ENCODE measurements around the gene PFKFB4.

PFKFB4 gene

DNA sequence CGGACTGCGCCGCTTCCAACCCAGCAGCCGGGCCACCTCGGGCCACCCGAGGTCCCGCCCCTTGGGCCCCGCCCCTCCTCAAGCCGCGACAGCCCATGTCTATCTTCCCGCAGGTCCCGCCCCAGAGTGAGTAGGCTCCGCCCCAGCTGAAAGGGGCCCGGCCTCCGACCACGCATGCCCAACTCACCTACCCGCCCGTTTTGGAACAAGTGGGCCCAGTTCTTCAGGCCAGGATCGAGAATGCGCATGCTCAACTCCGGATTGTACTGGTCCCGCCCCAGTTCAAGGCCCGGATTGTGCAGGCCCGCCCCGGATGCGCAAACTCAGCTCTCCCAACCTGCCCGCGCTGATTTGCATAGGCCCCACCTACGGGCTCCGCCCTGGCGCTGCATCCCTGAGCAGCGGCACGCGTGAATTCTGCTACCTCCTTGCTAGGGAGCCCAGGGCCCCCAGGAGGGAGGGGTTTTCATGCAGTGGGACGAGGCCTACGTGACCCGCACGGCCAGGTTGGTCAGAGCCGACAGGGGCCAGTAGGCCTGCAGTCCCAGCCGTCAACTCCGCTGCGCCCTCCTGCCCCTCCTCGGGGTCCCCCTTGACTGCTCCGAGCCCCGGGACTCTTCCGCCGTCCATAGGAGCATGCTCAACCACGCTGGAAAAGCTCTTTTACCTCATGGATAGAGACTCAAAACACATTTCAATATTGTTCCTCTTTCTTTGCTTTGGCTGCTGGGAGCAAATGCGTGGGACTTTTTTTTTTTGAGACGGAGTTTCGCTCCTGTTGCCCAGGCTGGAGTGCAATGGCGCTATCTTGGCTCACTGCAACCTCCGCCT, at the start of gene PFKFB4:
PFKFB4 (minus strand) TSS at position 8 of the 831 bp plus-strand sequence. CDS start 26 bp downstream, outside the sequence.
- peak; percentile 99 for DNase-seq (ENCODE audit: low read depth)
- peak within 1 kb of the TSS; percentile 71 for H3K4me3 ChIP-seq (ENCODE audit: low read depth, low read length)
- TF ChIP-seq, protein P1, sequence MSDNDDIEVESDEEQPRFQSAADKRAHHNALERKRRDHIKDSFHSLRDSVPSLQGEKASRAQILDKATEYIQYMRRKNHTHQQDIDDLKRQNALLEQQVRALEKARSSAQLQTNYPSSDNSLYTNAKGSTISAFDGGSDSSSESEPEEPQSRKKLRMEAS (IDR thresholded peaks at IDR 0.05; ENCODE audit: low read depth, low read length), result peak; percentile 27; the same call in 1 of the 2 replicates
- TF ChIP-seq, protein P2, sequence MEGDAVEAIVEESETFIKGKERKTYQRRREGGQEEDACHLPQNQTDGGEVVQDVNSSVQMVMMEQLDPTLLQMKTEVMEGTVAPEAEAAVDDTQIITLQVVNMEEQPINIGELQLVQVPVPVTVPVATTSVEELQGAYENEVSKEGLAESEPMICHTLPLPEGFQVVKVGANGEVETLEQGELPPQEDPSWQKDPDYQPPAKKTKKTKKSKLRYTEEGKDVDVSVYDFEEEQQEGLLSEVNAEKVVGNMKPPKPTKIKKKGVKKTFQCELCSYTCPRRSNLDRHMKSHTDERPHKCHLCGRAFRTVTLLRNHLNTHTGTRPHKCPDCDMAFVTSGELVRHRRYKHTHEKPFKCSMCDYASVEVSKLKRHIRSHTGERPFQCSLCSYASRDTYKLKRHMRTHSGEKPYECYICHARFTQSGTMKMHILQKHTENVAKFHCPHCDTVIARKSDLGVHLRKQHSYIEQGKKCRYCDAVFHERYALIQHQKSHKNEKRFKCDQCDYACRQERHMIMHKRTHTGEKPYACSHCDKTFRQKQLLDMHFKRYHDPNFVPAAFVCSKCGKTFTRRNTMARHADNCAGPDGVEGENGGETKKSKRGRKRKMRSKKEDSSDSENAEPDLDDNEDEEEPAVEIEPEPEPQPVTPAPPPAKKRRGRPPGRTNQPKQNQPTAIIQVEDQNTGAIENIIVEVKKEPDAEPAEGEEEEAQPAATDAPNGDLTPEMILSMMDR (IDR thresholded peaks at IDR 0.05; ENCODE audit: low read depth, low read length), result no peak
- TF ChIP-seq MYC (IDR thresholded peaks at IDR 0.05; ENCODE audit: low read depth, low read length), result peak; percentile 44; the same call in 1 of the 2 replicates
- TF ChIP-seq POLR2A (IDR thresholded peaks at IDR 0.05; ENCODE audit: extremely low read depth, insufficient read length), result peak; percentile 86

DNA sequence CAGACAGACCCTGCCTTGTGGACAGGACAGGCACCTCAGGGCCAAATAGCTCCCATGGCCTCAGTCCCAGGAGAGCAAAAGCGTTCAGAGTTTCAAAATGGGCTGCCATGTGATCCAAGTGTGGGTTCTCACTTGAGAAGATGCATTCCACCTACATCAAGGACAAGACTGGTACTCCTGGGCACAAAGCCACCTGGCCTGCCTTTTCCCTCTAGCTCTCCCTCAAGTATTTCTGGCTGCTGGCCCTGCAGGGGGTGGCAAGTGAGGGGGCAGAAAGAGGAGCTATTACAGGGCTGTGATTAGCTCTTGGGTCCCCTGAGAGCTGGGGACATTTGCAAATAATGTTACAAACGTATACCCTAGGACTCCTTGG, 45.0 kb upstream of the PFKFB4 start:
- H3K4me3 ChIP-seq (ENCODE audit: low read depth, low read length), result no peak overlapping the region
- TF ChIP-seq, protein P1 (IDR thresholded peaks at IDR 0.05; ENCODE audit: low read depth, low read length), result no peak
- TF ChIP-seq, protein P2 (IDR thresholded peaks at IDR 0.05; ENCODE audit: low read depth, low read length), result no peak
- no peak for TF ChIP-seq POLR2A (IDR thresholded peaks at IDR 0.05; ENCODE audit: extremely low read depth, insufficient read length)
- TF ChIP-seq MYC (IDR thresholded peaks at IDR 0.05; ENCODE audit: low read depth, low read length), result no peak
- no peak for DNase-seq (ENCODE audit: low read depth)

DNA sequence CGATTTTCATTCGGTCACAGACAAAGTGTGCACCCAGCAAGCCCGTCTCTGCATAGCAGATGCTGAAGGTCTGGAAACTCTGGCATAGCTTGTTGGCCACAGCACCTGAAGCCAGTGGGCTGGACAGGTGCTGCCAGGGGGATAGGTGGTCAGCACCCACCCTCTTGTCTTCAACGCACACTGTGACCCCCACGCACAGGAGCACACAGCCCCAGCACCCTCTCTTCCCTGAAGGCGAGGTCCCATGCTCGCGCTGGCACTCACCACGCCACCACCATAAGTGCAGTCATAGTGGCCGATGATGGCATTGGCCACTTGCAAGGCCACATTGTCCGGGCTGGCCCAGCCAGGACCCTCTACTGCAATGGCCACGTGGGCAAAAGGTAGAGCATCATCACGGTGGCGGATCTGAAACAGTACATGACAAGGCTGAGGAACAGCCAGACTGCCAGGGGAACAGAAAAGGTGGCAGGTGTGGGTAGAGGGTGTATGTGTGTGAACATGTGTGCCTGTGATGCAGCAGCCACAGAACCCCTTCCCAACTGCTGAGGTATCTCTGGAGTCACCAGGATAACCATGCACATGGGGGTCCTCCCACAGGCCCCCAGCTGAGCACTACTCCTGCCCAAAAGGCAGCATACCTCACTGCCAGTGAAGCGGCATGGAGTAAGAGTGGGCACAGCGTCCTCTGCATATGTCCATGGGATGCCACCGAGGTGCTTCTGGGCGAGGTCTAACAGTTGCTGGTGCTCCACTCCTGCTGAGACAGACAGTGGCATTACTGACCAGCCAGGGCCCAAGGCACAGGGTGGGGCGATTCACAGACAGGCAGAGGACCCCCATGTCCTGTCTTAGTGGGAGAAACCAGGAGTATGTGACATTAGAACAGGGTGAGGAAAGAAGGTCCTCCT, 44.4 kb upstream of the PFKFB4 start:
- no peak overlapping the region for H3K4me3 ChIP-seq (ENCODE audit: low read depth, low read length)
- DNase-seq (ENCODE audit: low read depth), result no peak
- TF ChIP-seq, protein P1 (IDR thresholded peaks at IDR 0.05; ENCODE audit: low read depth, low read length), result no peak
- no peak for TF ChIP-seq MYC (IDR thresholded peaks at IDR 0.05; ENCODE audit: low read depth, low read length)
- TF ChIP-seq, protein P2 (IDR thresholded peaks at IDR 0.05; ENCODE audit: low read depth, low read length), result no peak
- no peak for TF ChIP-seq POLR2A (IDR thresholded peaks at IDR 0.05; ENCODE audit: extremely low read depth, insufficient read length)

DNA sequence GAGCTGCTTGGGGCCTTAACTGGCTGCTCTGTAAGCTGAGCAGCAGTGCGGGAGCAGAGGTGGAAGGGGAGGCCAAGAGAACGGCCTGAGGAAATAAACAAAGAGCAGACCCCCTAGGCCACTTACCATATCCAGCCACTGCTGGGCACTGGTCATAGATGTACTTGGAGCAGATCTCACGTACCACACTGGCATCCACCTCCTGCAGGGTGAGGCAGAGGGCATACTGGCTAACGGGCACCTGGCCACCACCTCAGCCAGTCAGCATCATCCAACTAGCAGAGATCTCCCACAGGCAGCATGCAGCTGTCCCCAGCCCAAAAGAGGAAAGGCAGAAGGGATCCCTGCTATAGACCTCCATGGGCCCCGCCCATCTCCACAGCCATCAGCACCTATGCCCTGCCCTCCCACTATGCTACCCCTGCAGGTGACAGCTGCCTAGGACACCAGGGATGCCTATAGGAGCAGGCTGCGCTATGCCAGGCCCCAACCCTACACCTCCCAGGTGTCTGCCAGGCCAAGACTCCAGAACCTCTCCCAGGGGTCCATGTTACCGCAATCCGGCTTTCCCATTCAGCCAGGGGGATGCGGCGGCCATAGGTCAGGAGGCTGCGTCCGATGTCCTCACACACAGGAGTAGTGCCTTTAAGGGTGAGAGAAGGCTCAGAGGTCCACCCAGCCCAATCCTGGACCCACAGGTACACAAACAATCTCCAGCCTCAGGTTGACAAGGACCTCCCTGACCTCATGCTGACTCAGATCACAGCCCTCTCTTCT, 43.1 kb upstream of the PFKFB4 start:
- no peak for DNase-seq (ENCODE audit: low read depth)
- no peak overlapping the region for H3K4me3 ChIP-seq (ENCODE audit: low read depth, low read length)
- TF ChIP-seq POLR2A (IDR thresholded peaks at IDR 0.05; ENCODE audit: extremely low read depth, insufficient read length) (no peak), MYC (IDR thresholded peaks at IDR 0.05; ENCODE audit: low read depth, low read length) (no peak)
- TF ChIP-seq, protein P2 (IDR thresholded peaks at IDR 0.05; ENCODE audit: low read depth, low read length), result no peak
- TF ChIP-seq, protein P1 (IDR thresholded peaks at IDR 0.05; ENCODE audit: low read depth, low read length), result no peak

DNA sequence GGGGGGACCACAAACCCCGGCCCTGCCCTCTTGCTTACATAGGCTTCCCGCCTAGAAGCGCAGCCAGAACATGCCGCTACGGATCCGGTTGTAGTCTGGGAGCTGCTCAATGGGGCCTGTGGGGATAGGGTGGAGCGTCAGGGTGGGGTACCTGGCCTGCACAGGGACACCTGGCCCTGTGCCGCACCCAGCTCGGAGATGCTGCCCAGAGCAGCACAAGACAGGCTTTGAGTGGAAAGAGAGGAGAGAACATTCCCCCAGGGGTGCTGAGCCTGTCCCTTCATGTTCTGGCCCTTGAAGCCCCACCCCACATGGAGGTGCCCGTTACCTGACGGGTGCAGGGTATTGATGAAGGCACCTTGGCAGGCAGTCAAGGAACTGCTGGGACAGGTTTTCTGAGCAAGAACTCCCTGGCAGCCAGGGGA, 42.5 kb upstream of the PFKFB4 start:
- no peak for DNase-seq (ENCODE audit: low read depth)
- H3K4me3 ChIP-seq (ENCODE audit: low read depth, low read length), result no peak overlapping the region
- TF ChIP-seq, protein P2 (IDR thresholded peaks at IDR 0.05; ENCODE audit: low read depth, low read length), result no peak
- TF ChIP-seq POLR2A (IDR thresholded peaks at IDR 0.05; ENCODE audit: extremely low read depth, insufficient read length) (no peak), MYC (IDR thresholded peaks at IDR 0.05; ENCODE audit: low read depth, low read length) (no peak)
- TF ChIP-seq, protein P1 (IDR thresholded peaks at IDR 0.05; ENCODE audit: low read depth, low read length), result no peak
